ENCODE measurements around the gene SSTR3.
"Not testable (repeated sequence)": the region's sequence is repeated elsewhere in the genome, so short reads cannot be mapped to it uniquely, and the experiment has no call there.

The SSTR3 gene

DNA sequence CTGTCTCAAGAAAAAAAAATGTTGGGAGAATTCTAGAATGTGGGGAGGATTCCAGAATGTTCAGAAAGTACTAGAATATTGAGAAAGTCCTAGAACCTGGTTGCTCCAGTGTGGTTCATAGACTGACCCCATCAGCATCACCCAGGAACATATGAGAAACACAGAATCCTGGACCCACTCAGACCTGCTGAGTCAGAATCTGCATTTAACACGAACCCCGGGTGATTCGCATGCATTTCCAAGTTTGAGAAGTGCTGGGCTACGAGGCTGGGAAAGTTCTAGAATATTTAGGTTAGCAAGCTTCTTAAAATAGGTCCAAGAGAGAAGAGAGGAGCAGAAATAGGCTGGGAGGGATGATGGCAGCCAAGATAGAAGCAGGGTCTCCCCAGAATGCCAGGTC, 30.6 kb downstream of the SSTR3 start:
- no peak for DNase-seq (ENCODE audit: low spot score)

DNA sequence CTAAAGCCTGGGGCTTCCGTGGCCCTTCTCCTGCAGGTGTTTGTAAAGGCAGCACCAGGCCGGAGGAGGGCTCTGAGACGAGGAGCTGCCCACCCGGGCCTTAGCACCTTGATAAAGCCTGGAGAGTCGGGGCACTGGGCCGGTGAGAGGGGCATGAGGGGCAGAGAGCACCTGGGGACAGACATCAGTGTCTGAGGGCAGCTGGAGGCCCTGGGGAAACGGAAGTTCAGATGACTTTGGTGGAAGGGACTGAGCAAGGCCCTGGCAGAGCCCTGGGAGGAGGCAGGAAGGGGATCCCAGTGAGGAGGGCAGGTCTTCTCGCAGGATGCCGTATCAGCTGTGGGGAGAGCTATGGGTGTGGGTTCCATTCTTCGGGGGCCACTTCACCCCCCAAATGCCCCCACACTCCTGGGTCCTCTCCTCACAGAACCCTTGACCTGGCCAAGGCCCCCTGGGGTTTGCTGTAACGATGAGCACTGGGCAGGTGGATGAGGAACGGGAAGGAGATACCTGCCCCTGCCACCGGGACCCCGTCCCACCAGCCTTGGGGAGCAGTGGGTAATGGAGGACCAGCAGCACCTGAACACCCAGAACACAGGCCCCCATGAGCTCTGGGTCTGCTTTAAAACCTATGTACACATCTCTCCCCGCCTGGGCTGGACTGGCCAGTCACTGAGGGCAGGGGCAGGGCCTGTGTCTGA, 31.6 kb downstream of the SSTR3 start:
- no peak for DNase-seq (ENCODE audit: low spot score)

DNA sequence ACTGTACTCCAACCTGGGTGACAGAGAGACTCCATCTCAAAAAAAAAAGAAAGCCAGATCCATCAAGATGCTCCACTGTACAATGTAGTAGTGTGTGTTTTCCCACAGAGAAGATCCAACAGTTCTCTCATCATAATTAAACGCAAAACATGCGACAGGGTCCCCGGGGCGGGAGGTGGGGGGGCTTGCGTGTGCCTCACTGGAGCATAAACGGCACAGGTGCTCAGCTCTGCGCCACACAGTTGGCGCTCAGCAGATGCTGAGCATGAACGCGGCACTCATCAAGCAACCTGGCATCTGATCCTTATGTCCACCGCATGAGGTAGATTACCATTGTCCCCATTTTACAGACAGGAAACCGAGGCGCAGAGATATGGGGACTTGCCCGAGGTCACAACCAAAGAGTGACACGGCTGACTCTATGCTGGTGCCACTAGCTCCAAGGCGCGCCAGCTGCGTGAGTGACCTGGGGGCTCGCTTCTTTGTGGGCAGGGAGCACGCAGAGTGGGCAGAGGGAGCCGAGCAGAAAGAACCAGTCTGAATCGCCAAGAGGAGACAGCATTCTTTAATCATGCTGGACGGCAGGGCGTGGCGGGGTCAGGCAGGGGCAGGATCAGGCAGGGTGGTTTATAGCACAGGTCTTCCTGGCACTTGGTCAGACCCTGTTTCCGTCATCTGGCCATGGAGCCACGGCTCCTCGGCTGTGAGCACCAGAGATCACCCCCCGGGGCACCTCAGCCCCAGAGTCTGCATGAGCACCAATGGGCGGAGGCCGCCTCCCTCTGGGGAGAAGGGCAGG, 32.5 kb downstream of the SSTR3 start:
- DNase-seq (ENCODE audit: low spot score), result no peak

DNA sequence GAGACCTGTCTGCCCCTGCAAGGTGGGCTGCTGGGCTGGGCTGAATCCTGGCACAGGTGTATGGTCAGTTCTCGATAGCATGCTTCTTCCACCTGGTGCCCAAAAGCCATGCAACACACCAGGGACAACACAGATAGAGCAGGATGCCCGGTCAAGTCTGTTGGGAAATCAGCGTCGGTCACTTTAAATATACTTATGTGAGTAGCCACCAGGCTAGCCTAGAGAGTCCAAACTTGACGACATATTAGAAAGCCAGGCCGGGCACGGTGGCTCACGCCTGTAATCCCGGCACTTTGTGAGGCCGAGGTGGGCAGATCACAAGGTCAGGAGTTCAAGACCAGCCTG, 33.2 kb downstream of the SSTR3 start:
- DNase-seq (ENCODE audit: low spot score), result no peak

DNA sequence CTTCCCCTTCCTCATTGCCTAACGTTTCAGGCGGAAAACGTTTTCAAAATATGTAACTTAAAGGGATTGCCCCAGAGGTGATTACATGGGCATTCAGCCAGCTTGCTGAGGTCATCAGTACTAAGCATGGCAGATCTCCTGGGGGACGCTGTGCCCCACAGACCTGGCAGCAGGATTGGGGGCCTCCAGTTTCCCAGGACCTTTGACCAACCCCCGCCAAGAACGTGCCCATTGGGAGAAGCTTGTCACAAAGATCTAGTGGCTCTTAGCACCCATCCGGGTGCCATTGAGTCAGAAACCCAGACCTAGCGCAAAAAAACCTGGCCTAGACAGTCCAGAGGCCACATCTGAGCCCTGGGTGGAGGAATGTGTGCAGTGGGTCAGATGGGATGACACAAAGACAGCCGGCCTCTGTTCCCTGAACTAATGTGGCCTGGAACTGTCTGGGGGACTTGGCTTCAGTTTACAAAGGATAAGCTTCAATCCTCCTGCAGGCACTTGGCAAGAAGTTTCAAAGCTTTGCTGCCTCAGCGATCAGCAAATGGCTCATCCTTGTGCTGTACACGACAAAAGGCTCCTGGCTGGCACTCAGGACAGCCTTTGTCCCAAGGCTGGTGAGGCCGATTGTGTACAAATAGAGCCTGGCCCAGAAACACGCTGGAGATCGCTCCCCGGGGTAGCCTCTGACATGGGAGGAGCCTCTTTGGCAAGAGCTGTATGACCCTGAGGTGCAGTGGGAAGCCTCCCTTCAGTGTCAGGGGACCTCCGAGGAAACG, 33.7 kb downstream of the SSTR3 start:
- no peak for DNase-seq (ENCODE audit: low spot score)

DNA sequence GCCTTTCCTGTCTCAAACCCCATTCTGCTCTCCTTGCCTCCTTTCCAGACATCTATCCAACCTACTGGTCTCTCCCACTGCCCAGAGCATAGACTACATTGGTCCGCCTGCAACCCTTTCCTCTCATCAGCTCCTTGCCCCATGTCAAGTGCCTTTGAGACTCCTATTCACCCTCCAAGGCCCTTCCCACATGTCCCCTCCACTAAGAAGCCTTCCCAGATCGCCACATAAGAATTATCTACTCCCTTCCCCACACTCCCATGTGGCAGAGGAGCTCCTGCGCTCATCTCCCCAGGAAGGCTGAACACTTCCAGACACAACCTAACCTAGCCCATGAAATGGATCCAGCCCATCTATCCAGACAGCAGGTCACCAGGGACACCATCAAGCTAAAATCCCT, 34.5 kb downstream of the SSTR3 start:
- DNase-seq (ENCODE audit: low spot score), result no peak

DNA sequence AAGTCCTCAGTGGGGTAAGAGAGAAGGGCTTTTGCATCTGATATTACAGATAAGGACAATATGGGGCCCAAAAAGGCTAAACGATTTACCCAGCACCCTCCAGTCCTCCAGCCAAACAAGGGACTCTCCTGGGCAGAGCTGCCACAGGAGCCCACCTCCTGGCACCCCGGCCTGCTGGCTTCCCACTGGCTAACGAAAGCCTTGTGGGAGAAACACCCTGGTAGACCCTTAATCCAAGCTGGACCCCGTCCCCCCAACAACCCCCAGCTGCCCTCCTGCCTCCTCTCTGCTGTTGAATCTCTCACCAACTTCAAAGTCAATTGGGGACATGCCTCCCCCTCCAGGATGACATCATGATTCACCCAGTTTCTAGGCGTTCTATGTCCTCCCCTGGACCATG, 35.1 kb downstream of the SSTR3 start:
- DNase-seq (ENCODE audit: low spot score), result no peak

DNA sequence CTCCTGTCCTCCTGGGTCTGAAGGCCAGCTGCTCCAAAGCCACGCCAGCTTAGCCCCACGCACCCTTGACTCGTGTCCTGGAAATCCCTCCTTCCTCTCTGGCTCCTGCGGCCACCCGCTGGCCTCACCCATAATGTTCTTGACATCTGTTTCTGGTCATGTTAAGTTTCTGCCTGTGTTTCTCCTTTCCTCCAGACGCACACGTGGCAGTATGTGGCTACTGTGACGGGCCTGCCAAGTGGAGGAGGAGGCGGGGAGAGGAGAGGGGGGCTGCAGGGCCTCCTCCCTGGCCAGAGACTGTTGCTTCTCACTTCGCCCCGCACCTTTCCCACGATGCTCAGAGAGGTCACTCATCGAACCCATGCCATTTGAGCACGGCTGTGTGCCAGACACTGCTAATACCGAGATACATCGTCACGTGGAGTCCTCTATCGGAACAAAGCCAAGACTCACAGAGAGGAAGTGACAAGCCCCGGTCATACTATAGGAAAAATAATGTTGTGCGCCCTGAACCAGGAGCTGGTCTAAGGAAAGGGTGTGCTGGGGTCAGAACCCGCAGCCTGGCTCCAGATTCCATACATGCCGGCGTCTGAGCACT, 35.7 kb downstream of the SSTR3 start:
- DNase-seq (ENCODE audit: low spot score), result peak; percentile 89

DNA sequence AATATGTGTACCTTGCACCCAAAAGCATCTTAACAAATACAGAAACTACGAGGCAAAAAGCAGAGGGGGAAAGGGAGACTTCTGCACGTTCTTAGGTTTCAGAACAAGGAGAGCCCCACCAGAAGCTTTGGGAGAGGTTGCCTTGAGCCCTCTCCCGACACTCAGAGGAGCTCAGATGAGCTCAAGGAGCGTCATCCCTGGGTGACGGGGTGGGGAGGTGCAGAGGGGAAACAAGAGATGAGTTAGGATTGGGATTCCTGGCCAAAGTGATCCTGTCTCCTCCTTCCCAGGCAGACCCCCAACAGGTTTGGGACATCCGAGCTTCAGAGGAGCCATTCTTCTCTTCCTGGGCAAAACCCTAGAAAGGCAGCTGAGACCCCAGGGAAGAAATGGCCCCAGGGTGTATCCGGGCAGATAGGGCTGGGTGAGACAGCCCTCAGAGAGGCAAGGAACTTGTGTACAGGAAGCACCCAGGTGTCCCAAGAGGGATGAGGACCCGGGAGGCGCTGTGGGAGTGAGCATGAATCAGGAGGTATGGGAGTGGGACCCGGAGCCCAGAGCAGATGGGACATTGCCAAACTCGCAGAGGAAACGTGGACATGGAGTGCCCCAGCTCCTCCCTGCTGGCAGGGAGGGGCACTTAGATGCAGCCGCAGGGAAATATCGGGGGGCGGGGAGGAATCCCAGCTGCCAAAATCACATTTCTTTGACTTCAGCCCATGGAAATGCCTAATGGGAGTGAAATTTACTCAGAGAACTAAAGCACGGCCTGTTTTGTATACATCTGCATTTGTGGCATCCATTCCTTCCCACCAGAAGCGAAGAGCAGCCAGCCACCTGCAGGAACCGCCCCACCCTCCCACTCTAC, 36.6 kb downstream of the SSTR3 start:
- DNase-seq (ENCODE audit: low spot score), result no peak

DNA sequence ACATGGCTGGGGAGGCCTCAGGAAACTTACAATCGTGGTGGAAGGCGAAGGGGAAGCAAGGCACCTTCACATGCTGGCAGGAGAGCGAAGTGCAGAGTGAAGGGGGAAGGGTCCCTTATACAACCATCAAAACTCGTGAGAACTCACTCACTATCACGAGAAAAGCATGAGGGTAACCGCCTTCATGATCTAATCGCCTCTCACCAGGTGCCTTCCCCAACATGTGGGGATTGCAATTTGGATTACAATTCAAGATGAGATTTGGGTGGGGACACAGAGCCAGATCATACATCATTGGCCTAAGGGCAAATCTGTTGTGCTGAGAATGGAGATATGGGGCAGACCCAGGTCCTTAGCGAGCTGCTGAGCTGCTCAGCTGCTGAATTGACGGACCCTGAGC, 37.3 kb downstream of the SSTR3 start:
- no peak for DNase-seq (ENCODE audit: low spot score)

DNA sequence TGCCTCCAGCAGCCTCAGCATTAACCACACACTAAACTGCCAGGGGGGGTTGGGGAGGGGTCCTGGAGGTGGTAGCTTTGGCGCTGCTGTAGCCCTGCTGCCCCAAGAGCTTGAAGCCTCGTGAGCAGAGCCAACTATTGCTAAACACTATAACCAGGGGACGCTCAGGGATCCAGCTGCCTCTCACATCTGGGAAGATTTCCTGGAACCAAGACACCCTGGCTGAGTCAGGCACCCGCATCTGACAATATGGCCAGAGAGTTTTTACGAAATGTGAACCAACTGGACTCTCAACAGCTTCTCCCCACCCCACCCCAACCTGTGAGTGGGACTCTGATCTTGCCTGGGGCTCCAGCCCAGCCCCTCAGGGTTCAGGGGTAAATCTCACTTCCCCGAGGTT, 38.6 kb downstream of the SSTR3 start:
- peak; percentile 79 for DNase-seq (ENCODE audit: low spot score)

DNA sequence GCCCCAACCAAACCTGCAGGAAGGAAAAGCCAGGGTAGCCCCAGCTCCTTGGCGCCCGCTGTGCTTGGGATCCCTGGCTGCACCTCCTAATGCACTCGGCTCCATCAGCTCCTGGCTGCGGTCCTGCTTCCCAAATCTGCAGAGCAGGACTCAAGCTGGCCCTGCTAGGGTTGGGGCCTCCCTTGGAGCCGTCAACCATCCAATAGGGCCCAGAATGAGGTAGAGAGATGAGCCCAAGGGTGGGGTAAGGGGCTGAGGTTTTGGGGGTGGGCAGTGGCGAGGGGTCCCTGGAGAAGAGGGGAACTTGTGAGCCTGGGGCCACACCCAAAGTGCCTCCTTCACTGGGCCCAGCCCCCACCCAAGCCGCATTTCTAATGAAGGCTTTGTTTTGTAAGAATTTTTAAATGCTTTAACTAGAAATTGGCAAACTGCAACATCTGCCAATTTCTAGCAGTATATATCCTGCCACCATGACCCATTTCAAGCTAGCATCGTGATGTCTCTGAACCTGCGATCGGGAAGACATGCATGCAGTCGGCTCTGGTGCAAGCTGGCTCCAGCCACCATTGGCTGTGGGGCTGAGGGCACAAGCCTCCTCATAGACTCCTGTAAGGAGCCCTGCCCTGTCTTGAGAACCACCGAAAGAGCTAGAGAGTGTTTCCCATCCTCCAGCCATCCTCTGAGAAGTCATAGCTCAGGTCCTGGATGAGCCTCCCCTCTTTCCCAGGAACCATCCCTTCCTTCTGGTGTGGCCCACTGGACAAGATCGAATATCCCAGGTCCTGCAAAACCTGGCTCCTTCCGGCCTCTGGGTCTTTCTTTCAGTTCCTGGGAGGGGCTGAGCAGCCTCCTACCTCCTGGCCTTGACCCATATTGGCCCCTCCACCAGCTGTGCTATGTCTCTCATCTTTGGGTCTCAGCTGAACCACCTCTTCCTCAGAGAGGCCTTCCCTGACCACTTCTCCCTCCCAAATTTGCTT, 39.7 kb downstream of the SSTR3 start:
- no peak for DNase-seq (ENCODE audit: low spot score)

DNA sequence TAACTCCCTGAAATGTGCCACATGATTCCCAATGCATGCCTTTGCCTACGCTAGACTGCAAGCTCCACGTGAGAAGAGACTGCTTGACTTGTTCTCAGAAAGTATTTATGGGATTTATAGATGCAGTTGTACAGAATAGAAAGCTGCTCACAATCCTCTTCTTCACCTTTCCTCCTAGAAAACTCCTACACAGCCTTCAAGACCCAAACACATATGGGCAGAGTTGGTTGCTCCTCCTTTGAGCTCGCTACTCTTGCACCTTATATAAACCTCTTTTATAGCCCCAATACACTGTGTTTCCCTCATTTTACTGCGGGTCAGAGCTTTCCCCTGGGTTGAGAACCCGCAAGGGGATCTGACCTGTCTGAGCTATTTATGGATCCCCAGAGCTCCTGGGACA, 40.6 kb downstream of the SSTR3 start:
- DNase-seq (ENCODE audit: low spot score), result no peak

DNA sequence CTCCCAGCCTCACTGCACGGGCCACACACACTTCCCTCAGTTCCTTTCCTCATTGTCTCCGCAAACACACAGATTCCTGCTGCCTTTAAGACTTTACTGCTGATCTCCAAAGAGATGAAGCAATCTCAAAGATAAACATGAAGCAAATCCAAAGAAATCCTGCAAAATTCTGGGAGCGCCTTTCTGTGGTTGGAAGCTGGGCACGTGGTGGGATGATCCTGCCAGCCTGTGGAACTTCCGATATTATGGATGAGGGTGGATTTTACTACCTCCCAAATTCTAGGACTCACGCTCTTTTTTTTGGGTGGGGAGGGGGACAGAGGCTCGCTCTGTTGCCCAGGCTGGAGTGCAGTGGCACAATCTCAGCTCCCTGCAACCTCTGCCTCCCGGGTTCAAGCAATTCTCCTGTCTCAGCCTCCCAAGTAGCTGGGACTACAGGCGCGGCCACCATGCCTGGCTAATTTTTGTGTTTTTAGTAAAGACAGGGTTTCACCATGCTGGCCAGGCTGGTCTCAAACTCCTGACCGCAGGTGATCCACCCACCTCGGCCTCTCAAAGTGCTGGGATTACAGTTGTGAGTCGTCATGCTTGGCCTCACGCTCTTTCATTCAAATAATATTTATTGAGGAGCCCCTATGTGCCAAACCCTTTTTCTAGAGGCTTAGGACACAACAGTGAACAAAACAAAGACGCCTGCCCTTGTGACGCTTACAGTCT, 41.4 kb downstream of the SSTR3 start:
- DNase-seq (ENCODE audit: low spot score), result not testable (repeated sequence)

DNA sequence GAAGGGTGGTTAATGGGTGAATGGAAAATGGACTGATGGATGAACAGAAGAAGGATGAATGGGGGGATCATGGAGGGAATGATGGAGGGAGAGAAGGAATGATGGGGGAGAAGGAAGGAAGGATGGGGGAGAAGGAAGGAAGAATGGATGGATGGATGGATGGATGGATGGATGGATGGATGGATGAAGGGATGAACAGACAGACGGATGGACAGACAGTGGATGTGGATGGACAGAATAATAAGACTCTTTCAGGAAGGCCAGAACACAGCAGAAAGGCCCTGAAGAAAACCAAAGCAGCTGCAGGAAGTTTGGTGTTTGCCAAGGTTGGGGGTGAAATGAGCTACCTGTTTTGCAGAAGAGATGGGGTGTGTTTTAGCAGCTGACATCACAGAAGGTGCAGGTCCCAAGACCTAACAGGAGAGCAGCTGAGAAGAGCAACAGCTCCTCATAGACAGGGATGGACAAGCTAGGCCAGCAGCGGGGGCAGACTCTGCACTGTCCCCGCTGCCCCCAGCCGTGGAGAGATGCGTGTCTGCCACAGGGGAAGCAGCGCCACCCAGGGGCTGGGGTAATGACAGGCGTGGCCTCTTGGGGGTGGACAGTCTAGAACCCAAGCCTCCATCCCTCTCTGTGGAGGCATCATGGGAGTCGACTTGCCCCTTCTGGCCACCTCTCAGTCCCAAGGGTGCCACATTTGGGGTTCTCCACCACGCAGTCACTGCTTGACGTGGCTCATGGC, 42.2 kb downstream of the SSTR3 start:
- DNase-seq (ENCODE audit: low spot score), result no peak

DNA sequence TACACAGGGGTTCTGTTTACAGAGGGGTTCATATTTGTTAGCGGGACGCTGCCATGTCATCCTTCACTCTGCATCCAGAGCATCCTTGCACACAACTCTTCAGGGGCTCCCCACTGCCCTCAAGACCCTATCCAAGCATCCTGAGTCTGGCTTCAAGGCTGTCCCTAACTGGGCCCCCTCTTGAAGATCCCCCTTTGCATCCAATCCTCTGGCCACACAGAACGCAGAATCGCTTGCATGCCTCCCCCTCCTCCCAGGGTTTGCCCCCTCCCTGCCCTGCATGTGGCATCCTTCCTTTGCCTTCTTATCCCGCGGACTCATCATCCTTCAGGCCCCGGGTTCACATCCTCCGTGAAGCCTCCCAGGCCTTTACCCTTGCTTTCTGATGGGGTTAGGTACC, 42.9 kb downstream of the SSTR3 start:
- DNase-seq (ENCODE audit: low spot score), result no peak

DNA sequence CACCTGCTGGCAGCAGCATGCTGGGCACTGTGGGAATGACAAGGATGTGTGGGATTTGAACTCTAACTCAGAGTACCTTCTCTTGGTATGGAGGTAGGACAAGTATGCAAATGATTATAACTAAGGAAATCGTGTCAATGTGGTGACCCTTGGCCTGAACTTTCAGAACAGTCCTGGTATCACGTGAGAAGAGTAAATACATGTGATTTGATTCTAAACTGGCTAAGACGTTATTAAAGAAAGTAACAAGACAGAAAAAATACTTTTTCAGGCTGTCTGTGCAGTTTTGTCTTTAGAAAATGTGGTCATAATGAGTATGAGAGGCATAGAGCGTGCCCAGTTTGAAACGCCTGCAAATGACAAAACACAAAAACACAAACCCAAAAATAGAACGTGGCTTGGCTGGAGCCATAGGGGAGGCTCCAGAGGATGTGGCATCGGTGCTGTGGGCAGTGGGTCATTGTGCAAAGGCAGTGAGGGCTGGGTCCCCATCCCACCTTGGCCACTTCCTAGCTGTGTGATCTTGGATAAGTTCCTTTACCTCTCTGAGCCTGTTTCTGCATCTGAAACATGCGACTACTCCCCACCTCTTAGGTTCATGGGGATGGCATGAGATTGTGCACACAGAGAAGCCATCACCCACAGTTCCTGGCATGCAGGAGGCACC, 44.2 kb downstream of the SSTR3 start:
- DNase-seq (ENCODE audit: low spot score), result no peak

DNA sequence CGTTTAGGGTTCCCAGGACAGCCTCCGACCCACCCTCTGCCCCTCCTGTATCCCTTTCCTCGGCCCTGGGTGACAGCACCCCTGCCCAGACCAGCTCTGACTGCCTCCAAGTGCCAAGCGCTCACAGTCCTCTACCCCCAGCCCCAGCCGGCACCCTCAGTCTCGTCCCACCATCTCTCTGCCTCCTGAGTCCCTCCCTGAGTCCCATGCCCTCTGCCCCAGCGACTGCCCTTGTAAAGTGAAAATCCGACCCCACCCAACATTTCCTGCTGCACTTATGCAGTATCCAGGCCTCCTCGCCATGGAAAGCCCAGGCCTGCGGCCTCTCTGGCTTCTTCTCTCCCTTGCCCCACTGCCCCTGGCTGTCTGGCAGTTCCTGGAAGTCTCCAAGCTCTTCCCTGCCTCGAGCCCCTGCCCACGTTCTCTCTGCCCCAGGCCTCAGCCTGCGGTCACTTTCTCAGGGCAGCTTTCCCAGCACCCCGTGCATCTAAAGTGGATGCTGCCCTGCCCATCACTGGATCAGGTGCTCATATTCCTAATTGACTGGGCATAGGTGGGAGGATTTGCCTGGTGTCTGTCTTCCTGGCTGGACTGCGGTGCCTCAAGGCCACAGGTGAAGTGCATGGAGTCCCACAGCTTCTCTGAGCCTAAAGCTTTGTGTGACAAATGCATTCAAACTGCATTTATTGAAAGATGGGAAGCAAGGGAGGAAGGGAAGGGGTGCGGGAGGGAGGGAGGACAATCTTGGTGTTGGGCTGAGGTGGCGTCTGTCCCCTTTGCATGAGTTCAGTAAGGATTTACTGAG, 44.9 kb downstream of the SSTR3 start:
- DNase-seq (ENCODE audit: low spot score), result no peak
